GM18520 (cell line): ENCODE data around the gene UNC13B.

Experiments
- ATAC-seq: cut with Tn5 transposase; IDR thresholded peaks from one replicate; pipeline ENCODE4 v1.9.1; 2021; ENCODE audit not compliant: unreplicated experiment

UNC13B gene

GRCh38 chr9:35415402-35416097 is 253.7 kb downstream of the UNC13B start:
- no peak for ATAC-seq

- ATAC-seq: no peak
Measured at GRCh38 chr9:35416098-35416427, 254.3 kb downstream of the UNC13B start.

- no peak for ATAC-seq
Measured at GRCh38 chr9:35422346-35422745, 260.5 kb downstream of the UNC13B start.

GRCh38 chr9:35422753-35423152 is 260.9 kb downstream of the UNC13B start:
- no peak for ATAC-seq

GRCh38 chr9:35423499-35423898 is 261.7 kb downstream of the UNC13B start:
- ATAC-seq: no peak

- no peak for ATAC-seq
Measured at GRCh38 chr9:35424356-35425352, 262.8 kb downstream of the UNC13B start.

GRCh38 chr9:35426627-35427026 is 264.8 kb downstream of the UNC13B start:
- no peak for ATAC-seq

- no peak for ATAC-seq
Measured at GRCh38 chr9:35431467-35431866, 269.7 kb downstream of the UNC13B start.

GRCh38 chr9:35432076-35432475 is 270.3 kb downstream of the UNC13B start:
- ATAC-seq: no peak

GRCh38 chr9:35436933-35437332 is 275.1 kb downstream of the UNC13B start:
- ATAC-seq: no peak

- ATAC-seq: no peak
Measured at GRCh38 chr9:35446012-35446411, 284.2 kb downstream of the UNC13B start.

- no peak for ATAC-seq
Measured at GRCh38 chr9:35448496-35448895, 286.7 kb downstream of the UNC13B start.

- ATAC-seq: no peak
Measured at GRCh38 chr9:35452481-35452880, 290.7 kb downstream of the UNC13B start.

GRCh38 chr9:35453786-35454185 is 292.0 kb downstream of the UNC13B start:
- ATAC-seq: no peak
